HepG2 (cell line): Measurements from ENCODE around the gene ADGRG6. TPM values are rescaled to one million over a fixed set of nuclear protein-coding genes. Genes with fewer than 3 reads are reported as not detected.

Experiments
- ATAC-seq: fragments of 200-7000 bp; cut with Tn5 transposase; 3 replicates; pipeline ENCODE4 v1.9.1; 2020; ENCODE audit warnings: mild to moderate bottlenecking, moderate library complexity
- BruUV-seq: library from RNA; stranded (reverse); fragments of 400-500 nt; replicated peaks from 2 replicates; lab custom pipeline; 2021; lab: Mats Ljungman, UMichigan
- CTCF ChIA-PET: fragments of 300-600 bp; formaldehyde crosslinking; extraction: SDS; loops from one replicate; lab custom pipeline; 2021; ENCODE audit warnings: low total read pairs, inconsistent platforms, low intra/inter-chr PET ratio; lab: Yijun Ruan, JAX
- POLR2A ChIA-PET: fragments of 350-600 bp; sonication (Branson Sonifier 250); formaldehyde crosslinking; loops from one replicate; lab custom pipeline; 2020; ENCODE audit warnings: antibody characterized with exemption, inconsistent platforms; lab: Yijun Ruan, JAX
- DNase-seq: peaks from one replicate; pipeline ENCODE4 v3.0.0-alpha.2; 2015; ENCODE audit warnings: low spot score
- FAIRE-seq: peaks from 3 replicates; lab custom pipeline; 2011; peaks lifted over from hg19 to GRCh38; lab: Jason Lieb, UNC
- H2AFZ ChIP-seq: one replicate; pipeline ENCODE4 v1.6.1; 2011; ENCODE audit warnings: low read length, inconsistent platforms
- H3K27ac ChIP-seq: fragments of 300-600 bp; 3 replicates; pipeline ENCODE4 v1.8.0; 2011; ENCODE audit warnings: mixed run types, mild to moderate bottlenecking, mixed read lengths, low read length, inconsistent platforms; ENCODE audit not compliant: insufficient read depth; ENCODE audit errors: extremely low read length
- H3K27me3 ChIP-seq, 2 experiments: fragments of 200-600 bp in 1 of 2; 2 replicates in 1 of 2; 3 replicates in 1 of 2; pipeline versions ENCODE4 v1.6.0 to v1.8.0; 2011; ENCODE audit warnings: low read length in 2 of 2, mild to moderate bottlenecking in 2 of 2, moderate library complexity in 2 of 2, inconsistent platforms in 1 of 2; ENCODE audit not compliant: insufficient read depth in 2 of 2, control insufficient read depth in 1 of 2
- H3K36me3 ChIP-seq, 2 experiments: fragments of 200-600 bp in 1 of 2; replicated peaks in 1 of 2; 2 replicates in 1 of 2; 3 replicates in 1 of 2; pipeline versions ENCODE4 v1.5.1 to v1.8.0; 2011; ENCODE audit warnings: low read length in 2 of 2, inconsistent platforms in 1 of 2; ENCODE audit not compliant: insufficient read depth in 2 of 2, control insufficient read depth in 1 of 2
- H3K4me1 ChIP-seq: 2 replicates; pipeline ENCODE4 v1.5.1; 2012; ENCODE audit warnings: low read length, inconsistent platforms; ENCODE audit not compliant: insufficient read depth
- H3K4me2 ChIP-seq: 2 replicates; pipeline ENCODE4 v1.6.0; 2011; ENCODE audit warnings: low read depth, low read length, inconsistent platforms
- H3K4me3 ChIP-seq, 3 experiments: fragments of 200-600 bp in 1 of 3; sonication (generic), shearing (Covaris generic) in 1 of 3; replicated peaks in 1 of 3; 2 replicates each; pipeline ENCODE4 v1.5.1; 2011 to 2016; ENCODE audit warnings: low read length in 3 of 3, inconsistent platforms in 2 of 3, low read depth in 2 of 3, mild to moderate bottlenecking in 2 of 3, control low read depth in 1 of 3, mixed read lengths in 1 of 3; ENCODE audit not compliant: insufficient read depth in 1 of 3
- H3K79me2 ChIP-seq: one replicate; pipeline ENCODE4 v1.6.1; 2011; ENCODE audit warnings: low read length, inconsistent platforms; ENCODE audit not compliant: insufficient read depth
- H3K9ac ChIP-seq: 2 replicates; pipeline ENCODE4 v1.6.0; 2011; ENCODE audit warnings: mild to moderate bottlenecking, low read depth, low read length, inconsistent platforms; ENCODE audit not compliant: insufficient read depth
- H3K9me3 ChIP-seq: 2 replicates; pipeline ENCODE4 v1.5.1; 2012; ENCODE audit warnings: mild to moderate bottlenecking, low read length
- H4K20me1 ChIP-seq: 2 replicates; pipeline ENCODE4 v1.6.0; 2011; ENCODE audit warnings: inconsistent platforms, mild to moderate bottlenecking, low read length, moderate library complexity; ENCODE audit not compliant: insufficient read depth
- ATF7 ChIP-seq, 2 experiments: fragments of 450-650 bp in 1 of 2; sonication (generic) in 1 of 2; formaldehyde crosslinking in 1 of 2; IDR thresholded peaks; 2 replicates each; pipeline versions ENCODE4 v1.4.0 to v1.6.1; 2016 to 2020; ENCODE audit warnings: antibody characterized with exemption in 1 of 2, mild to moderate bottlenecking in 1 of 2, missing genetic modification reagents in 1 of 2
- FIP1L1 ChIP-seq: fragments of 200-400 bp; formaldehyde crosslinking; IDR thresholded peaks from 2 replicates; pipeline ENCODE4 v1.6.1; 2018; ENCODE audit warnings: low read depth, mild to moderate bottlenecking, low read length, moderate library complexity, borderline replicate concordance; ENCODE audit not compliant: insufficient read depth
- GZF1 ChIP-seq: sonication (generic); formaldehyde crosslinking; IDR thresholded peaks from 2 replicates; pipeline ENCODE4 v1.5.1; 2020; ENCODE audit warnings: mild to moderate bottlenecking, missing genetic modification reagents
- IRF1 ChIP-seq: sonication (generic); formaldehyde crosslinking; IDR thresholded peaks from 2 replicates; pipeline ENCODE4 v1.4.0; 2020; ENCODE audit warnings: low read depth, mild to moderate bottlenecking, missing genetic modification reagents
- MIXL1 ChIP-seq: IDR thresholded peaks from 2 replicates; pipeline ENCODE4 v1.6.1; 2016
- RBM22 ChIP-seq: fragments of 200-400 bp; formaldehyde crosslinking; optimal IDR thresholded peaks from 2 replicates; pipeline ENCODE3; 2017; ENCODE audit warnings: mild to moderate bottlenecking, low read length, moderate library complexity
- RFXAP ChIP-seq: sonication (generic); formaldehyde crosslinking; IDR thresholded peaks from 2 replicates; pipeline ENCODE4 v1.4.0; 2020; ENCODE audit warnings: missing genetic modification reagents, borderline replicate concordance
- ZNF333 ChIP-seq: sonication (generic); formaldehyde crosslinking; IDR thresholded peaks from 2 replicates; pipeline ENCODE4 v1.4.0; 2020; ENCODE audit warnings: mild to moderate bottlenecking, missing genetic modification reagents, borderline replicate concordance
- ZNF362 ChIP-seq: sonication (generic); formaldehyde crosslinking; IDR thresholded peaks from 2 replicates; pipeline ENCODE4 v1.4.0; 2020; ENCODE audit warnings: missing genetic modification reagents, mild to moderate bottlenecking, borderline replicate concordance
- WGBS: methylation state at CpG from one replicate; pipeline ENCODE4 v1.1.6; 2017; ENCODE audit warnings: low lambda C conversion rate; 5-methylcytosine and 5-hydroxymethylcytosine counted together
- in situ Hi-C: cut with HindIII; loops from 2 replicates; pipeline ENCODE4 v1.10.0; 2017; ENCODE audit warnings: low pct_unique_long_range_greater_than_20kb; ENCODE audit not compliant: extremely low pct_ligation_motif_present
- intact Hi-C: fragments of 100-400 bp; cut with micrococcal nuclease; formaldehyde crosslinking; loops from one replicate; pipeline ENCODE4 v1.10.0; 2022; ENCODE audit not compliant: unreplicated experiment
- polyA plus RNA-seq, 8 experiments: library from polyadenylated mRNA; depleted of rRNA in 3 of 8; stranded (reverse) in 7 of 8; unstranded in 1 of 8; fragments of >200 nt; fragmentation: Illumina TruSeq in 4 of 8; extraction: Trizol in 4 of 8; gene quantifications; 2 replicates each; pipeline versions ENCODE4 v1.2.1 to v1.2.3, GENCODE V29; 2011 to 2016; ENCODE audit warnings: low read depth in 4 of 8, missing spikeins in 1 of 8, mixed read lengths in 1 of 8; ENCODE audit not compliant: insufficient read depth in 1 of 8
- total RNA-seq, 5 experiments: library from RNA; depleted of rRNA; stranded (reverse); fragments of >200 nt; fragmentation: Illumina TruSeq; extraction: Trizol; gene quantifications; 2 replicates each; pipeline ENCODE4 v1.2.3, GENCODE V29; 2016; ENCODE audit warnings: low read depth in 1 of 5

Gene ADGRG6
- total and polyA plus RNA-seq, 2 of the 13 experiments (the other 11 are each of a cell fraction or from before 2014, with no cell fraction given): 129 to 249 TPM

GRCh38 chr6:142357879-142358278 is 56.1 kb downstream of the ADGRG6 start:
- ATAC-seq (no peak), DNase-seq (no peak)
- Histone ChIP-seq H3K4me1 (peaks cover 78% of the 10 kb centered on the region), H3K36me3 (peaks cover 8 to 25% of the 10 kb centered on the region in 2 experiments; a peak in 4 of 5 replicates), H3K27me3 (no peaks in the 10 kb centered on the region), H4K20me1 (peaks cover 3% of the 10 kb centered on the region; the same call in 1 of the 2 replicates)
- intact Hi-C loops: no loop called here
- CTCF ChIA-PET: no interaction called here
- no peak for TF ChIP-seq ZNF333
- peak; percentile 80 for TF ChIP-seq ATF7 (IDR thresholded peaks at IDR 0.05)
- no peak for TF ChIP-seq ATF7 (CRISPR knock-in tag; IDR thresholded peaks at IDR 0.05)
- TF ChIP-seq, all 625 proteins: peak for 1
- POLR2A ChIA-PET: no interaction called here
- Histone ChIP-seq H3K79me2 (peaks cover 89% of the 10 kb centered on the region), H3K9ac (no peak overlapping the region), H3K9me3 (no peaks in the 10 kb centered on the region), H3K4me2 (no peak overlapping the region), H2AFZ (no peak overlapping the region), H3K27ac (no peak overlapping the region), H3K4me3 (no peak overlapping the region)
- FAIRE-seq: no peak
- no TSS peak for BruUV-seq
- in situ Hi-C loops: no loop called here

- no peak overlapping the region for H3K9ac ChIP-seq
- CTCF ChIA-PET: no interaction called here
- no peaks in the 10 kb centered on the region for H3K27me3 ChIP-seq
- no peak overlapping the region for H3K4me3 ChIP-seq
- TF ChIP-seq IRF1 (no peak), MIXL1 (CRISPR knock-in tag) (no peak), RFXAP (CRISPR knock-in tag) (no peak), GZF1 (CRISPR knock-in tag) (no peak), FIP1L1 (no peak), RBM22 (peak; percentile 71), ZNF362 (CRISPR knock-in tag) (no peak)
- 94% methylated on average over 2 of the region's 2 CpGs for WGBS
- no peak overlapping the region for H3K4me2 ChIP-seq
- BruUV-seq: no TSS peak
- POLR2A ChIA-PET: no interaction called here
- FAIRE-seq: no peak
- no peak for DNase-seq
- in situ Hi-C loops: no loop called here
- H3K27ac ChIP-seq: no peak overlapping the region
- no peak for ATAC-seq
- peaks cover 6 to 24% of the 10 kb centered on the region in 2 experiments; a peak in 4 of 5 replicates for H3K36me3 ChIP-seq
- peaks cover 75% of the 10 kb centered on the region for H3K4me1 ChIP-seq
- no peaks in the 10 kb centered on the region for H3K9me3 ChIP-seq
- H4K20me1 ChIP-seq: peaks cover 4% of the 10 kb centered on the region; the same call in 1 of the 2 replicates
- H3K79me2 ChIP-seq: peaks cover 96% of the 10 kb centered on the region
- H2AFZ ChIP-seq: no peak overlapping the region
- intact Hi-C loops: no loop called here
Observed at GRCh38 chr6:142359271-142359960, 57.6 kb downstream of the ADGRG6 start.
